SKM-1 (cell line): ENCODE results near the gene ABL1.
A peak's percentile ranks its signal among the peaks of the same experiment; 100 is the strongest.
"Not testable (repeated sequence)": the region's sequence is repeated elsewhere in the genome, so short reads cannot be mapped to it uniquely, and the experiment has no call there.

Experiments used
- DNase-seq: peaks from one replicate; lab custom pipeline; 2025; ENCODE audit not compliant: unreplicated experiment; lab: John Stamatoyannopoulos, UW

Gene ABL1

DNA sequence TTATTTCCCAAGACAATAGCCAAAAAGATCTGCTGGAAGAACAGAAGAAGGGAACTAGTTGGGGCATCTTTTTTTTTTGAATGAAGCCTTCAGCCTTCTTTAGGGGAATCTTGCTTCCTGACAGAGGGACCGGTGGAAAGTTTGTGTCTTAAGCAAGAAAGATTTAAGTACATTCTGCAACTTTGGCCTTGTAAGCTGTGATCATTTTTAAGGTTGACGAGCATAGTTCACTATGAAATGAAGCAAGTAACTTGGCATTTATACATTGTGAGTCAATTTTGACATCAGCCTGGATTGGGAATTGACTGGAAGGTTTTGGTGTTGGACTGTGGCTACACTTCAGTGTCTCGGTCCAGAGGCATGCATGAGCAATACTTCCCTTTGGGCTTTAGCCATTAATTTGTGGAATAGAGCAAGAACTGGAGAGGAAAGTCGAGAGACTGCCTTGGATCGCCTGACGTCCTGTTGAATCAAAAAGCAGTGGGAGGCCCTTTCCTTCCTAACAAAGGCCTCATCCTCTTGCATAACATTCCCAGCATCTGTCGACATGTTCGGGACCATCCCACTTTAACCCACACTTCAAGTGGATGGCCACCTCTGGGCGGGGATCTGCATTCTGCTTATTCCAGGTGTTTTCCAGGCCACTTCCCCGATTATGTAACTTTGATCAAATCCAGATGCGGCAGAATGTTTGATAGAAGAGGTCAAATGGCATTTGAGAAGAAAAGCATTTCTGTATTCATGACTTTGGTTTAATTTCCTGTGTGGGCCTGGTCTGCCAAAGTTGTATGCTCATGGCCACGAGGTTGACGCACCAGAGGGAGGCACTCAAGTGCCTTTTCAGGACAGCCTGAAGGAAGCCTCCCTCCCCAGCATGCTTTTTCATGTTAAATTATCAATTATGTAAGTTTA is 12.5 kb downstream of the ABL1 start:
- DNase-seq: no peak

- not testable (repeated sequence) for DNase-seq
These were observed 13.5 kb downstream of the ABL1 start for GRCh38 chr9:130848514-130848913.

DNA sequence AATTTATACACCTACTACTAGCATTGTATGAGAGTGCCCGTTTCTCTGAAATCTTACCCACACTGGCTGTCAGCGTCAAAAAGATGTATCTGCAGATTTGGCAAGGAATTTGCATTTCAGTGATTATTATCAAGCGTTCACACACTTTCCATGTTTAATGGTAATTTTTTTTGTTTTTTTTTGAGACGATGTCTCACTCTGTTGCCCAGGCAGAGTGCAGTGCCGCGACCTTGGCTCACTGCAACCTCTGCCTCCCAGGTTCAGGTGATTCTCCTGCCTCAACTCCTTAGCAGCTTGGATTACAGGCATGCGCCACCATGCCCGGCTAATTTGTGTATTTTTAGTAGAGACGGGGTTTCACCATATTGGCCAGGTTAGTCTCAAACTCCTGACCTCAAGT is 14.3 kb downstream of the ABL1 start:
- DNase-seq: no peak

DNA sequence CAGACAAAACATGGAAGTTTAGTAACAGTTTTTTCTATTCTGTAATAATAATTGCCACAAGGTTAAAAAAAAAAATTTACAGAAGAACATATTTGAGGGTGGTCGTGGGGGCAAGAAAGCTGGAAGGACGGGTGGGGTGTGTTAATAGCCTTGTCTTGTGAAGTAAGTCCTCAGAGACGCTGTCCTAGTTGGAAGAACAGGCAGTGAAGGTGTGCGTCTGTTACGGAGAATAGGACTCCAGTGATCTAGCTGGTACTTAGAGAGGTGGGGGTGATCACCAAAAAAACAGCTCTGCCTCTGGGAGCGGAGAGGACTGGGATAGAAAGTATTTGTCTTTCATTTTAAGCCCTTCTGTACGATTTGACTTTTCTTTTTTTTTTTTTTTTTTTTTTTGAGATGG is 17.7 kb downstream of the ABL1 start:
- no peak for DNase-seq

- no peak for DNase-seq
These were observed 19.0 kb downstream of the ABL1 start for GRCh38 chr9:130854092-130854491.

GRCh38 chr9:130854835-130855234 is 19.8 kb downstream of the ABL1 start:
- no peak for DNase-seq

DNA sequence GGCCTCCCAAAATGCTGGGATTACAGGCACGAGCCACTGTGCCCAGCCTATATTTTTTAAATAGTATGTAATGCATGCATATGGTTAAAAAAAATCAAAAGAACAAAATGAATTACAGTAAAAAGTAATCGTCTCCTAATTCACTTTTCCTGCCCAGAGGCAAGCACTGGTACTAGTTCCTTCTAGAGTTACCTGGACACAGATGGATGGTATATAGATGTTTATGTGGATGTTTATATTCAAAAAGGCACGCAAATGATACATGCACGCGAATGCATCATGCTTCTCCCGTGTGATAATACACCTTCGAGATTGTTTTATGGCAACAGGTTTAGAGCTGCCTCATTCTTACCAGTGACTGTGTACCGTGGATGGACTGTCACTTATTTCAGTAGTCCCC is 21.4 kb downstream of the ABL1 start:
- DNase-seq: no peak

DNA sequence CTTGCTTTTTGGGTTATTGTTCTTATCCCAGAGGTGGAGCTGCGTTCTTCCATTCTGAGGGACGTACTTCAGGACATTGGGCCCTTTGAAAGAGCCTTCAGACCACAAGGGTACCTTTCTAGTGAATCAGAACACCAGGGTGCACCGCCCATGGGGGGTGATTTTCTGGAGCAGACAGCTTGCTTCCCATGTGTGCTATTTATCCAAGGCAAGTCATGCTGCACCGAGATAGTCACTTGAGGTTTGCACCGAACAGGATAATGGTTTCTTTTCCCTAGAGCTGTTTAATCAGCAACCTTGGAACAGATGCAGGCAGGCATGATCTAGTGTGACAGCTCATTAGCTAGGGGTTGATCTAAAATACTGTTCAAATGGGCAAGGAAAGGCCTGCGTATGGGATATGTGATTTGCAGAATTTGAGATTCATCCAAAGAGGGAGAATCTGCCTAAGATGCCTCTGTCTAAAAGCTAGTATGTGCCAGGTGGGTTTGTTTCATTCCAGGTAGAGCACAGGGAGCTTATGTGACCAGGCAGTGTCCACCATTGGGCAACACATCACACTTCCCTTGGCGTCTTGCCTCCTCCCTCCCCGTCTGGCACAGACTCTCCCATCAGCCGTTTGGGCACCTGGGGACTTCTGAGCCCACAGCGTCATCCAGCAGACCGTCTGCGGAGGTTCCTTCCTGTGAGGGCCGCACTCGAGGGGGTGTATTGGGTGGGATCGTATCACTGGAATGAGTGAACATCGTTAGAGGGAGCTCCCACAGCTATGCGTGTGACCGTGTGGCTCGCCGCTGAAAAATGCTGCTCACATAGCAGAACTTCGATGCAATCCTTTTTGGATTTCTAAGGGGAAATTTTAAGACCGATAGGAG is 23.0 kb downstream of the ABL1 start:
- DNase-seq: no peak

DNA sequence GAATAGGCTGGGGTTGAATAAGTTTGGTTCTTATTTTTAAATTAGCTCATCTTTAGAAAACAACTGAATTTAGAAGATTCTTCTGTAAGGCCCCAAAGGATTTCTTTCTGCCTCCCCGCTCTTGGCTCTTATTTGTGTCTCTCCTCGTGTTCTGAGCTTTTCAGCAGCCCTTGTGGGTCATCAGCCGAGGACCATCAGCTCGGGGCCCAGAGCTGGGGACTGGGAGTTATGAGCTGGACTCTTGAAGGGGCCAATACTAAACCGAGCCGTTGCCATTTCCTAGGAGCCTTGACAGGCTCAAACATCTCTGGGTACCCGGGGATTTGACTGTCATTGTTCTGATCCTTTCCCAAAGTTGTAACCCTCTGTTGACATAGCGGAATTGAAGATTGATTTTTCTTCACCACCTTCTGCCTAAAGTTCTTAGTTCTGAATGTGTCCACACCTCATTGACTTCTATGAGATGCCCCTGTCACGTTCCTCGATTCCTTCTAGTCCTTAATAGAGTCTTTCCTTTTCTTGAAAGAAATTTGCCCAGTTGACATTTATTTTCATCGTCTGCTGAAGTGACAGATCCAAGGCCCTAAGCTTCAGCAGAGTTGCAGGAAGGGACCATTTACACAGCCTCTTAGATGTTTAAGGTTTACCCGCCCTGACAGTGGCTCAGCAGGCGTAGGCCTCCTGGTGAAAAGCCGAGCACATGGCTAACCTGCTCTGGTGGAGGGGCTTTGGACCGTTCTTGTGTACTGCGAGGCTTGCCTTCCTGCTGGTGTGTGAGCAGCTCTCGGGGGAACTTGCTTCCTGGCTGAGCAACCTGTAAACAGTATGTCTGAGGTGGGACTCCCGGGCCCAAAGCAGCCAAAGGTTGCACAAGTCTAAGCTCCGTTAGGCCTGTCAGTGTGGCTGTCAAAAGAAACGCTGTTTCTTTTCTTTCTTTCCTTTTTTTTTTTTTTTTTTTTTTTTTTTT is 24.0 kb downstream of the ABL1 start:
- no peak for DNase-seq

- DNase-seq: no peak
These were observed 25.6 kb downstream of the ABL1 start for GRCh38 chr9:130860458-130861316.

GRCh38 chr9:130861372-130862180 is 26.5 kb downstream of the ABL1 start:
- no peak for DNase-seq

DNA sequence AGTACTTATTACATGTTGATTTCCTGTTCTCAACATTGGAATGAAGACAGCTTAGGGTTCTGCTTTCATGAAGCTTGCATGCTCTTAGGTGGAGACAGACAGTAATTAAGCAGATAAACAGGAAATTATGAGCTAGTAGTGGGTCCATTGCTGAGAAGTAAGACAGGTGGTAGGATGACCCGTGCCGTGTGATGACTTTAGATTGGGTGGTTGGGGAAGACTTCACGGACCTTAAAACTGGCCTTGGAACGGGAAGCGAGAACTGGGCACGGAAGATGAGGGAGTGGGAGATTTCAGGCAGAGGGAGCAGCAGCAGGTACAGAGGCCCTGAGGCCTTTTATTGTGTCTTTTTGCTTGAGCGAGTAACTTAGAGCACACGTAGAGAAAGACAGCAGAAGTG is 27.2 kb downstream of the ABL1 start:
- DNase-seq: no peak

DNA sequence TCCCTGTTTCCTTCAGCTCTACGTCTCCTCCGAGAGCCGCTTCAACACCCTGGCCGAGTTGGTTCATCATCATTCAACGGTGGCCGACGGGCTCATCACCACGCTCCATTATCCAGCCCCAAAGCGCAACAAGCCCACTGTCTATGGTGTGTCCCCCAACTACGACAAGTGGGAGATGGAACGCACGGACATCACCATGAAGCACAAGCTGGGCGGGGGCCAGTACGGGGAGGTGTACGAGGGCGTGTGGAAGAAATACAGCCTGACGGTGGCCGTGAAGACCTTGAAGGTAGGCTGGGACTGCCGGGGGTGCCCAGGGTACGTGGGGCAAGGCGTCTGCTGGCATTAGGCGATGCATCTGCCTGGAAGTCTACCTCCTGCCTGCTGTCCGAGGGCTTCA is 27.7 kb downstream of the ABL1 start:
- DNase-seq: no peak

DNA sequence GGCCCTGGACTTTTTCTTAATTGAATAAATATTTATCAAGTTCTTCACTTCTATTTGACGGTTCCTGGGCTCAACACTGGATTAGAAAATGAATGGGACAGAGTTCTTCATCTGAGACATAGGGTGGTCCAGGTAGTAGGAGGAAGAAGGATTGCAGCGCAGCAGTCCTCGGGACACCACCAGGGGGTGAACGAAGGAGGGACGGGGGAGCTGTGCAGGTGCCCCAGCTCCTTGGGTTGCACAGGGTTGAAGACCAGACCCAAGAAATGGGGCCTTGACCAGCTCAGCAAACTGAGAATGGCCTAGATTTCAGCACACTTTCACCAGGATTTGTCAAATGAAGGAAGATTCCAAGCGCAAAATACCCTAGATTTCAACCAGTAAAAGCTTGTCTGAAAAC is 29.5 kb downstream of the ABL1 start:
- DNase-seq: no peak

DNA sequence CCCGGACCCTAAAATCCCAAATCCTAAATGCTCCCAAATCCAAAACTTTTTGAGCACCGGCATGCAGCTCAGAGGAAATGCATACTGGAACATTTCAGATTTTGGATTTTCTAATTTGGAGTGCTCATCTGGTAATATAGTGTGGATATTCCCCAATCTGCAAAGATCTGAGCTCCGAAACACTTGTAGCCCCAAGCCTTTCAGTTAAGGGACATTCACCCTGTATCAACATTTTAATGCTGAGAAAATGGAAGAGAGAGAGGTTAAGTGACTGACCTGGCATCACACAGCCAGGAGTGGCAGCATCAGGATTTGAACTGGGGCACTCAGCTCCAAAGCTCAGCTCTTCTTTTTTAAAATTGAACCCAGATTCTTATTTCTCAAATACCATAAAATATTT is 30.9 kb downstream of the ABL1 start:
- DNase-seq: no peak

GRCh38 chr9:130866474-130866965 is 31.5 kb downstream of the ABL1 start:
- DNase-seq: peak; percentile 82

- no peak for DNase-seq
These were observed 32.5 kb downstream of the ABL1 start for GRCh38 chr9:130867556-130867955.

DNA sequence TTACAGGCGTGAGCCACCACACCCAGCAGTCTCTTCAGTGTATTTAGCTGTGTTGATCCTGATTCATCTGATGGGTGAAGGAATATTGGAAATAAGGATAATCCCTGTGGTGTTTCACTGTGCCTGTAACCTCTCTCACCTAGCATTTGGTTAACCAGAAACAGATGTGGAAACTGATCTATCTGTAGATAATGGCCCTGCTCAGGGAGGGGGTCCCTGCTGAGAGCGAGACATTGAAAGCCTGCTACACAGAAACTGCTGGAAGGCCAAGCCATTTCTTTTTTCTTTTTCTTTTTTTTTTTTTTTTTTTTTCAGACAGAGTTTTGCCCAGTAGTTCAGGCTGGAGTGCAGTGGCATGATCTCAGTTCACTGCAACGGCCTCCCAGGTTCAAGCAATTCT is 33.2 kb downstream of the ABL1 start:
- DNase-seq: no peak

DNA sequence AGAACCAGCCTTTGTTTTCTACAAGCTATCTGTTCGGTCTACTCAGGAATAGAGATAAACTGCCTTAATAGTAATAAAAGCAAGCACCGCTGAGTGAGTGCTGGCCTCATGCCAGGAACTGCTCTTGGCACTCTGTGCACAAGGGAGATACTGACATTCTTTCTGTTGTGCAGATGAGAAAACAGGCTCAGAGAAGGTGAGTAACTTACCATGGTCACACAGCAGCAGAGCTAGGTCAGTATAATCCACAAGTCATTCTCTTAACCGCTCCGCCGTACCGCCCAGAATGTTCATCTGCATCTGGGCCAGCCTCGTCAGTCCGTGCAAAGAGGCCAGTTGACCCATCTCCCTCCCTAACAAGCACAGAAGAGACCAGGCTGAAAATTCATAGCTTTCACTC is 34.2 kb downstream of the ABL1 start:
- no peak for DNase-seq
